ENCODE results near the gene RPS18. TPM values are rescaled to one million over a fixed set of nuclear protein-coding genes. Genes with fewer than 3 reads are reported as not detected.

The RPS18 gene
- total and polyA plus RNA-seq, 9 of the 15 experiments (the other 6 are each of a cell fraction or from before 2014, with no cell fraction given): 5,023 to 17,516 (median 8,131) TPM

DNA sequence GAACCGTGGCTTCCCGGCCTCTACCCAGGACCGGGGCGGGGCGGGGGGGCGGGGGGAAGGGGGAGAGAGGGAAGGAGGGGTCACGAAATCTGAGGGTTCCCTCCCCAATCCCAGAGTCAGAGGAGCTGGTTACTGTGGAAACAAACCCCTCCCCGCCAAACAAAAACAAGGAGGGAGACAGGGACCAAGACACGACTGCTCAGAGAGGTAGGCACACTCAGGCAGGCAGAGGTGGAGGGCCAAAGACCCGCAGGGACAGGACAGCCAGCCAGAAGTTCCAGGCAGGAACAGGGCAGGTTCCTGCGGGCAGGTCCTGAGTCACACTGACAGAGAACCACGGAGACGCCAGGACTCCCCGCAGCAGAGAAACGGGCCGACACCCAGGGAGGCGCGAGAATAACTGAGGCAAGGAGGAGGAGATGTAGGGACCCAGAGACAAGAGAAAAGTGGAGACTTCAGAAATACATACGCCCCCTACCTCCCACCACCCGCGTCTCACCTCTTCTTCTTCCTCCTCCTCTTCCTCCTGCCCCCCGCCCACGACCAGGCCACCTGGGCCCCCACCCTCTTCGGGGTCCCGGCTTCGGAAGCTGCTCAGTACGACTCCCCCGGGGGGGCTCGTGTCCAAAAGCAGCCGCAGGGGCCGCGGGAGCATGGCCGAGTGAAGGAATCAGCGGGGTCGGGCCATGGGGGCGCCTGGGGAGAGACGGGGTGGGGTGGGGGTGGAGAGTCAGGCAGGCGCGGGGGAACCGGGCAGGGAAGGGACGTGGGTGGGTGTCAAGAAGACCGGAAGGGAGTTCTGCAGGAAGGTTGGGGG lies 26.3 kb downstream of the RPS18 start (continued):
- TF ChIP-seq CBX8 (IDR thresholded peaks at IDR 0.05; ENCODE audit: borderline replicate concordance, extremely low read depth, low read depth, low read length, poor library complexity, severe bottlenecking): no peak
- no peak for TF ChIP-seq ZNF57 (CRISPR knock-in tag; IDR thresholded peaks at IDR 0.05)
- no peak for TF ChIP-seq MTF1 (CRISPR knock-in tag; IDR thresholded peaks at IDR 0.05; ENCODE audit: borderline replicate concordance)
- TF ChIP-seq IRF2 (CRISPR knock-in tag; IDR thresholded peaks at IDR 0.05): no peak
- no peak for TF ChIP-seq HCFC1 (IDR thresholded peaks at IDR 0.05; ENCODE audit: low read depth, low read length)
- no peak; a peak in 1 of 4 replicates for TF ChIP-seq RCOR1 (IDR thresholded peaks at IDR 0.05; ENCODE audit: borderline replicate concordance in 1 of 2, low read depth in 2 of 2, low read length in 2 of 2)
- TF ChIP-seq ZNF764 (CRISPR knock-in tag; IDR thresholded peaks at IDR 0.05; ENCODE audit: low read depth): no peak
- no peak for TF ChIP-seq NFE2 (IDR thresholded peaks at IDR 0.05; ENCODE audit: low read depth)
- TF ChIP-seq NFIC (IDR thresholded peaks at IDR 0.05): no peak
- TF ChIP-seq ZNF436 (CRISPR knock-in tag; IDR thresholded peaks at IDR 0.05): no peak
- TF ChIP-seq, protein P1, sequence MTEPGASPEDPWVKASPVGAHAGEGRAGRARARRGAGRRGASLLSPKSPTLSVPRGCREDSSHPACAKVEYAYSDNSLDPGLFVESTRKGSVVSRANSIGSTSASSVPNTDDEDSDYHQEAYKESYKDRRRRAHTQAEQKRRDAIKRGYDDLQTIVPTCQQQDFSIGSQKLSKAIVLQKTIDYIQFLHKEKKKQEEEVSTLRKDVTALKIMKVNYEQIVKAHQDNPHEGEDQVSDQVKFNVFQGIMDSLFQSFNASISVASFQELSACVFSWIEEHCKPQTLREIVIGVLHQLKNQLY (CRISPR knock-in tag; conservative IDR thresholded peaks at IDR 0.05): no peak
- TF ChIP-seq NR1H2 (CRISPR knock-in tag; IDR thresholded peaks at IDR 0.05): no peak
- TF ChIP-seq ZNF134 (CRISPR knock-in tag; conservative IDR thresholded peaks at IDR 0.05): no peak
- no peak for TF ChIP-seq DACH1 (IDR thresholded peaks at IDR 0.05; ENCODE audit: partially characterized antibody)
- no peak for TF ChIP-seq FOXA3 (CRISPR knock-in tag; conservative IDR thresholded peaks at IDR 0.05 in 1 of 2, IDR thresholded peaks at IDR 0.05 in 1 of 2)
- TF ChIP-seq, protein P2, sequence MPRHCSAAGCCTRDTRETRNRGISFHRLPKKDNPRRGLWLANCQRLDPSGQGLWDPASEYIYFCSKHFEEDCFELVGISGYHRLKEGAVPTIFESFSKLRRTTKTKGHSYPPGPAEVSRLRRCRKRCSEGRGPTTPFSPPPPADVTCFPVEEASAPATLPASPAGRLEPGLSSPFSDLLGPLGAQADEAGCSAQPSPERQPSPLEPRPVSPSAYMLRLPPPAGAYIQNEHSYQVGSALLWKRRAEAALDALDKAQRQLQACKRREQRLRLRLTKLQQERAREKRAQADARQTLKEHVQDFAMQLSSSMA (CRISPR knock-in tag; IDR thresholded peaks at IDR 0.05): no peak
- TF ChIP-seq SAP30 (IDR thresholded peaks at IDR 0.05; ENCODE audit: borderline replicate concordance, insufficient read depth, low read depth, low read length, poor library complexity, severe bottlenecking): peak; percentile 96
- TF ChIP-seq SAFB (IDR thresholded peaks at IDR 0.05; ENCODE audit: borderline replicate concordance, low read depth, low read length): no peak
- TF ChIP-seq MAZ (CRISPR knock-in tag; conservative IDR thresholded peaks at IDR 0.05 in 1 of 2, IDR thresholded peaks at IDR 0.05 in 1 of 2): no peak; a peak in 2 of 4 replicates
- TF ChIP-seq PCBP2 (IDR thresholded peaks at IDR 0.05; ENCODE audit: low read depth, low read length, poor library complexity, severe bottlenecking): no peak
- TF ChIP-seq TBP (optimal IDR thresholded peaks at IDR 0.05; ENCODE audit: low read depth, low read length): peak; percentile 67
- TF ChIP-seq NELFE (IDR thresholded peaks at IDR 0.05; ENCODE audit: insufficient read depth, insufficient read length): no peak
- no peak for TF ChIP-seq CCAR2 (IDR thresholded peaks at IDR 0.05; ENCODE audit: low read depth, low read length)
- TF ChIP-seq KLF10 (CRISPR knock-in tag; IDR thresholded peaks at IDR 0.05): no peak
- no peak for TF ChIP-seq ZNF124 (CRISPR knock-in tag; IDR thresholded peaks at IDR 0.05)
- no peak for TF ChIP-seq ZNF140 (CRISPR knock-in tag; IDR thresholded peaks at IDR 0.05)
- no peak for TF ChIP-seq RBM39 (optimal IDR thresholded peaks at IDR 0.05; ENCODE audit: low read depth, low read length)
- TF ChIP-seq NFATC3 (IDR thresholded peaks at IDR 0.05): no peak
- TF ChIP-seq MAFK (IDR thresholded peaks at IDR 0.05; ENCODE audit: low read length): no peak

Measured in K562 (cell line).